Ovary (tissue), 3 donors: ENCODE measurements around the gene FOXD2.

Source experiments
- CTCF ChIP-seq, 3 donors: fragments of 450-650 bp in 2 of 3; fragments of 200-600 bp in 1 of 3; IDR thresholded peaks; one replicate each; pipeline versions ENCODE4 v1.5.1 to v1.8.0; 2016 to 2022; ENCODE audit warnings: antibody characterized with exemption in 3 of 3, mild to moderate bottlenecking in 1 of 3
- POLR2A ChIP-seq: fragments of 450-650 bp; IDR thresholded peaks from one replicate; pipeline ENCODE4 v1.6.1; 2017; ENCODE audit warnings: antibody characterized with exemption, mild to moderate bottlenecking, moderate library complexity
- donor health status: DM: no; HTN: no; CAD: no.

- TF ChIP-seq CTCF (IDR thresholded peaks at IDR 0.05): no peak
- no peak for TF ChIP-seq POLR2A
Measured at GRCh38 chr1:47405697-47406096, 32.1 kb upstream of the FOXD2 start.
